NCI-H510A (cell line): ENCODE measurements around the gene PRKACG.

Experiments used
- DNase-seq: peaks from one replicate; lab custom pipeline; 2025; lab: John Stamatoyannopoulos, UW

Gene PRKACG

DNA sequence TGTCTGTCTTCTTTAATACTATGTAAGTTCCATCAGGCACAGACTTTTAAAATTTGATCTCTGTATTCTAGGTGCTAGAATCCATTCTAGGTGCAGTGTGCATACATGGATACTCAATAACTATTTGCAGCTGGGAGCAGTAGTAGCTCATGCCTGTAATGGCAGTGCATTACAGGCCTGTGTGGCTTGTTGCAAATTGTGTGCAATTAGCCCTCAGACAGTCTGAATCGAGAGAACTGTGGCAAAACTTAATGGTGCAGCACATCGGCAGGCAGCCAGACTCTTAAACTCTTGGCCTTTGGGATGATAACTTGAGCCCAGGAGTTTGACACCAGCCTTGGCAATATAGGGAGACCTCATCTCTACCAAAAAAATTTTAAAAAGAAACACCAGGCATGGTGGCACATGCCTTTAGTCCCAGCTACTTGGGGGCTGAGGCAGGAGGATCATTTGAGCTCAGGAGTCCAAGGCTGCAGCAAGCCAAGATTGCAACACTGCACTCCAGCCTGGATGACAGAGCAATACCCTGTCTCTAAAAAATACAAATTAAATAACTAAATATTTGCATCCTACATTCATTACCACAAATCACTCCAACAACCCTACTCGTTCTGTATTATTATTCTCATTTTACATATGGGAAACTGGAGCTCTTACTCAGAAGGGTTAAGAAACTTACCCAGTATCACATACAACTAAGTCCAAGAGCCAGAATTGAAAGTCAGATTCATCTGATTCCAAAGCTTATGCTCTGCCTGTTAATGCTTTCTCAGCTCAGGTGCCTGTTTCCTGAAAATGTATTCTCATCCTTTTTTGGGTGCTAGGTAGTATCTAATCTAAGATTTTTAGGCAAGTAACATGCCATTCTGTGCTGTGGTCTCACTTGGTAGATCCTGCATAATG is 30.1 kb downstream of the PRKACG start:
- no peak for DNase-seq

DNA sequence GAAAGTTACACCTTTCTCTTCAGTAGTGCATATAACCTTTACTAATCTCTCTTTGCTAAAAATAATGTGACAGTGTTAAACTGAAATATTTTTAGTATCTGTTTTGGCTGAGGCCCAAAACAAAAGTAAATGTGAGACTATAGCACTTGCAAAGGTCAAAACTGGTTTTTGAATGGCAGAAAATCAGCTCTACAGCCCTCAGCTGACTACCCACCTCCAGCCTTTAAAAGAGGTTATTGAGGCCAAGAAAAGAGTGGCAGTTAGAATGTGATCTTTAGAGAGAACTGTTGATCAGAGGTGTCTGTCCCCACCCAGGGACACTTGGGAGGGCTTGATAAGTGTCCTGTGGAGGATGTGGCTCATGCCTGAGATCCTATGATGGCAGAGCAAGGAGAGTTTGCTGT is 30.9 kb downstream of the PRKACG start:
- DNase-seq: no peak

DNA sequence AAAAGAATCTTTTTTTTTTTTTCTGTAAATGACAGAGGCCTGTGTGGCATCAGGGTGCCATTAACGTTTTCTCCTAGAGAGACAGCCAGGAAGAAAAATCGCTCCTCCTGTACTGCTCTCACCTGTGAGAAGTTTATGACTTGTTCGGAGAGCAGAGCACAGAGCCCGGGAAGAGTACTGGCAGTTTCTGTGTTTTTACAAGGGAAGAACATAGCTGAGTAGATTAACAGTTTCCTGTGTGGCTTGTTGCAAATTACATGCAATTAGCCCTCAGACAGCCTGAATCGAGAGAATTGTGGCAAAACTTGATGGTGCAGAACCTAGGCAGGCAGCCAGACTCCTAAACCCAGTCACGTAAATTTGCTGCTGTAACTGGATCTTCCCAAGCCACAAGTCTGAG is 32.1 kb downstream of the PRKACG start:
- DNase-seq: no peak

DNA sequence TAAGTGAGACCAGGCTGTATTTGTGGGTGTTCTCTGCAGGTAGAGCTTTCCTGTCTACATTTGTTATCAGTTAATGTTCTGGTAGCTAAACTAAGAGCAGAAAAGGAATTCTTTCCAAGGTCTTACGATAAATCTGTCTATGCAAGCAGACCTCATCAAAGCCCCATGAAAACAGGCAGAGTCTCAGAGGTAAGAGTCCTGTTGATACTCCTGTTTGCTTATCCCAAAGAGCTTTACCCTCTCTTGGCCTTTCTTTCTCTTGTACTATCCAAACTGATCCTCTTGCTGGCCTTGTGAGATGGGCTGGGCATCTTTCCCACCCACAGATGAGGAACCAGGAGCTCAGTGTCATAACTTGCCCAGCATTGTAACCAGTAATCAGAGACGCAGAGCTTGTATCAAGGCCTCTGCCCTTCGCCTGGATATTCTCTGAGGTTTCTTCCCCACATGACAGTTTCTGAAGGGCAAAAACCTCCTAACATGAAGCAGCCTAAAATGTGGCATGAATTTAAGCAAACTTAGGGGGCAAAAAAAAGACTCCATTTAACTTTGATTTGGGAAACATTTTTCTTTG is 33.5 kb downstream of the PRKACG start:
- no peak for DNase-seq

DNA sequence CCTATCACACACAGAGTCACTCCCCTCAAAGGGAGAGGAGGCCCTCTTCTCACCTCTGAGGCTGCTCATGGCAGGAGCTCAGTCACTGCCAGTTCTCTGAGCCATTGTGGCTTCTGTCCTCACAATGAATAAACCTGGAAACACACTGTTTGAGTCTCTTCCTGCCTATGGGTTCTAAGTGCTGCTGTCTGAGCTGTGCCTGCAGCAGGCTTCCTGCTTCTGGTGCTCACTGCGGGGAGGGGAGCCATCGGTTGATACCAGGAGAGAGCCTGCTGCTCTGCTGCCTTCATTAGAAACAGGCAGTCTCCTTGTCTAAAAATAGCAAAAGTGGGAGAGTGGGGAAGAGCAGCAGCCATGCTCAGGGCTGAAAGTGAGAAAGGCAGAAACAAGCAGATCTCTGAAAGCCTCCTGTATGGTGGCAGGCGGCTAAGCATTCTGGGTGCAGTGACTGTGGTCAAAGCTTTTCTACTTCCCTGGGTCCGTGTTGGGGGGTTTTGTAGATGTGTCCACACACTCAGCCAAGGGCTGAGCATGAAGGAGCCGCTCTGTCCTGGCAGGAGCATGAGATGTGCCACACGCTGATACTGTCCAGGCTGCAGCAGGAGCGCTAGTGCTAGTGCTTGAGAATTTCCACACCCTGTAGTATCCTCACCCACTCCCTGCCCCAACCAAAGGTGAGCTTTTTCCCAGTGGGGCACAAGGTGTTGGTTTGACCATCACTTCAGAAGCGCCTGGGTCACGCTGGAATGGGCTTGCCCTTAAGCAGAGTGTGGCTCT is 34.2 kb downstream of the PRKACG start:
- no peak for DNase-seq

DNA sequence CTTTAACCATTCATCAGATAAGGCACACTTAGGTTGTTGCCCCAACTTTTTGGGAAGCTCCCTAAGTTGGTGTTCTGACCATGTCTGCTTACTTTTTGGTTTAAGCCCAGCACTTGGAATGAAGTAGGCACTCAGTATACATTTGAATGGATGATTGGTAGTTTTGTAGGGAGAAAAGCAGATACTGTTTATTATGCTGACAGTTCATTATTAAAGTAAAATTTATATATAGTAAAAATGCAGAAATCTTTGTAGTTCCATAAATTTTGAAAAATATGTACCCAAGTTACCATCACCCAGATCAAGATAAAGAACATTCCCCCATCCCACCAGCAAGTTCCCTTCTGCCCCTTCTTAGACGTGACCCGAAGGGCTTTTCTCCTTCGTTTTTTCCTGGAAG is 35.4 kb downstream of the PRKACG start:
- no peak for DNase-seq

DNA sequence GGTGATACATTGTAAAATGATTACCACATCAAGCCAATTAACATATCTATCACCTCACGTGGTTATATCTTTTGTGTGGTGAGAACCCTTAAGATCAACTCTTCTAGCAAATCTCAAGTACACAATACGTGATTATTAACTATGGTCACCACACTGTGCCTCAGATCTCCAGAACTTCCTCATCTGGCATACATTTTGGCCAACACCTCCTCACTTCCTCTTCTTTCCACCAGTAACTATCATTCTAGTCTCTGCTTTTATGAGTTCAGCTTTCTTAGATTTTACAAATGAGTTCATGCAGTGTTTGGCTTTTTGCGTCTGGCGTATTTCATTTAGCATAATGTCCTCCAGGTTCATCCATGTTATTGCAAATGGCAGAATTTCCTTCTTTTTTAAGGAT is 35.8 kb downstream of the PRKACG start:
- DNase-seq: no peak

DNA sequence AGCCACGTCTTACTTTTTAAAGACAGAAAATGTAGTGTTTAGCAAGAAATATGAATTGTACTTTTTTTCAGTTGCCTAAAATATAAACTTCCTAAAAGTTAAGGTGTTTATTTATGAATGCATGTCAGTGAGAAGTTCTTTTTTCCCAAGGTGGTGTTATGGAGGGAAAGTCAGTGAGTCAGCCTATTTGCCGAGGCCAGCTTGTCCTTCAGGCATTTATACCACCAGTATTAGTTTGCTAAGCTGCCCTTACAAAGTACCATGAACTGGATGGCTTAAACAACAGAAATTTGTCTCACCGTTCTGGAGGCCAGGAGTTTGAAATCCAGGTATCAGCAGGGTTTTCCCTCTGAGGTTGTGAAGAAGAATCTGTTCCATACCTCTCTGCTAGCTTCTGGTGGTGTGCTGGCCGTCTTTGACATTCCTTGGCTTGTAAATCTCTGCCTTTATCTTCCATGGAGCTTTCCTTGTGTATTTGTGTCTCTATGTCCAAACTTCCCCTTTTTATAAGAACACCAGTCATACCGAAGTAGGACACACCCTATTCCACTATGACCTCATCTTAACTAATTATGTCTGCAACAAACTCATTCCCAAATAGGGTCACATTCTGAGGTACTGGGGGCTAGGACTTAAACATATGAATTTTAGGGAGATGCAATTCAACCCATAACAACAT is 38.4 kb downstream of the PRKACG start:
- DNase-seq: no peak

DNA sequence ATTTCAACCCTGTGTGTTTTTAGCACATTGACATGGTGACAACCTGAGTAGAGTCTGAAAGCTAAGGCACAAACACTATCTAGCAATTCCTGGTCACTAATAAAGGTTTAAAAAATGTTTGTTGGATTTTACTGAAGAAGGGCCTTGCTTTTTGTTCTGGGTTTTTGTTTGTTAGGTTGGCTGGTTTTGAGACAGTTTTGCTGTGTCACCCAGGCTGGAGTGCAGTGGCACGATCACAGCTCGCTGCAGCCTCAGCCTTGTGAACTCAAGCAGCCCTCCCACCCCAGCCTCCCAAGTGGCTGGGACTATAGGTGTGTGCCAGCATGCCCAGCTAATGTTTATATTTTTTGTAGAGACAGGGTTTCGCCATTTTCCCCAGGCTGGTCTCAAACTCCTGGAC is 39.0 kb downstream of the PRKACG start:
- no peak for DNase-seq

DNA sequence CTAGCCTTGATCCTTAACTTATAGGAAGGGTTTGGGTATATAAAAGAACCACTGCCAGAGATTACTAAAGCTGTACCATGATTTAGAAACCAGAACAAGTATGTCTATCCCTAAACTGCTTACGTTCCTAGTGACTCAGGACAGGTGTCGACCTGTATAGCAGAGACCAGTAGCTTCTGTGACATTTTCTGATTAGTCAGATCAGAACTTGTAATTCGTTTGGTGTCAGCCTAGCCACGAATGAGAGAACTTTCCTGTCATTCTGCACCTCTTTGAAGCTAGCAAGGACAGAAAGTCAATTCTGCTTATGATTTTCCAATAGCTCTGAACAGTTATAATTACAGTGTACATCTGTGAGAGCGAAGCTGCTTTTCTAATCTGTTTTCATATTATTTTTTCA is 39.5 kb downstream of the PRKACG start:
- DNase-seq: no peak

DNA sequence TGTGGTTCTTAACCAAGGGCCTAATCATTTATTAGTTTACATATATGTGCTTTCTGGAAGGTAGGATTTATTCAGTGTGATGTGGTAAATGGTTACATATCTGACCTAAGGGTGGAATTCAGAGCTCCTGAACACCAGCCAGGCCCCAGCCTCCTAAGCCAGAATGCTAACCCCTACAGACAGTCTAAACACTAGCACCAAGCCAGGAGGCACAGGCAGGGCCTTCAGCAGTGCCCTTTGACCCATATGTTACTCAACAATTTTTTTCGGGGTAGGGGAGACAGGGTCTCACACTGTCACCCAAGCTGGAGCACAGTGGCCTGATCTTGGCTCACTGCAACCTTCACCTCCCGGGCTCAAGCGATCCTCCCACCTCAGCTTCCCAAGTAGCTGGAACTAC is 40.3 kb downstream of the PRKACG start:
- no peak for DNase-seq

DNA sequence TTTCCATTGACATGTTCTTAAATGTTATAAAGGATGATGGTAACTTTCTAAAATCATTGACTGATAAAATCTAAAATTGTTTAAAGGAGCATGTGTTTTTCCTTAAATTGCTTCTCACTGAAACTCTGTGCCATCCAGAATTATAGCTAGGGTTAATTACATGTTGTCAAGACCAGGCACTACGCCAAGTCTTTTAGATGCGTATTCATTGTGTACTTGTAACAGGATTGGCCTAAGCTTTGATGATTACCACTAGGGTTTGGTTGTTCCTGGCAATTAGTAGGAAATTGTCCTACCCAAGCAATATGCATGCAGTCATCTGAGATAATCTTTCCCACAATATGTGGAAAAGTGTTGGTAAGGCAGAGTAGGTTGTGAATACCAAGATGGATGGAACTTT is 43.8 kb downstream of the PRKACG start:
- DNase-seq: no peak

DNA sequence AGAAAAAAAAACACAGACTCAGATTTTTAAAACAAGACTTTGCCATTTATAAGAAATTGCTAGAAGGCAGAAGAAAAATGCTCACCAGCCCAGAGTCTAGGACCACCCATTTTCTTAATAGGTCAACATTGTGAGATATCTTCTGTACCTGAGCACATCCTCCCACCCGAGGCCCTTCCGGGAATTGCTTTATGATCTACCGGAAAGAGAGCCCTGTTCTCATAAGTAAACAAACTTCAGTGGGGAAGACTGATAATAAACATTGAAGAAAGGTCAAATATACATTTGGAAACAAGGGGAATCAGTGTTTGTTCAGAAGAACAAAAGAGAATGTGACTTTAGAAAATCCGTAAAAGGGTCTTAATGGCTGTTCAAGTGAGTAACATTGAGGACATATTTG is 44.4 kb downstream of the PRKACG start:
- no peak for DNase-seq

DNA sequence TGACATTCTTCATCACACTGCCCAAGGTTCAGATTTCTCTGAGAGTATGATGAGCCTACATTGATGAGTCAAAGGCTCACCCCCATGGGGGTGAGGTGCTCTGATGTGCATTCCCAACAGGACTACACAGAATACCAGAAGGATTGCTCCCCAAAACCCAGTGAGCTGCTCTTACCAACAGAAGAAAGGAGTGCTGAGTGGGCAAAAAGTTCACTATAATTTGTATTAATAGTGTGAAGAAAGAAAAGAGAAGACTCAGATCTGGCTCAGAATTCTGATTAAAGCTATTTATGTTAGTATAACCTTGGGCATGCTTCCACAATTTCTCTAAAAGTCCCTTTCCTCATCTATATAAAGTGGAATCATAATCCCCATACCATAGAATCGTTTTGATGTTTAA is 46.1 kb downstream of the PRKACG start:
- DNase-seq: no peak

DNA sequence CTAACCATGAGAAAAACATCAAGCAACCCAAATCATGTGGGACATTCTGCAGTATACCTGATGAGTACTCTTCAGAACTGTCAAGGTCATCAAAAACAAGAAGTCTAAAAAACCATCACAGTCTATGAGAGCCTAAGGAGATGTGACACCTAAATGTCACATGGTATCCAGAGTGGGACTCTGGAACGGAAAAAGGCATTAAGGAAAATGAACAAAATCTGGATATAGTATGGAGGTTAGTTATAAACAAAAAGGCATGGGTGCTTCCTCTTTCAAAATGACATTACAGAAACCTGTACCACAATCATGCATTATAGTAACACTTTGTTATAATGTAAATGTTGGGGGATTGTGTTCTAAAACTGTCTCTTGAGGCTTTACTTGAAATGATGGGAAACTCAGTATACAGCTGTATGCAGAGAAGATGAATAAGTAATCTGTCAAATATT is 47.4 kb downstream of the PRKACG start:
- DNase-seq: no peak

DNA sequence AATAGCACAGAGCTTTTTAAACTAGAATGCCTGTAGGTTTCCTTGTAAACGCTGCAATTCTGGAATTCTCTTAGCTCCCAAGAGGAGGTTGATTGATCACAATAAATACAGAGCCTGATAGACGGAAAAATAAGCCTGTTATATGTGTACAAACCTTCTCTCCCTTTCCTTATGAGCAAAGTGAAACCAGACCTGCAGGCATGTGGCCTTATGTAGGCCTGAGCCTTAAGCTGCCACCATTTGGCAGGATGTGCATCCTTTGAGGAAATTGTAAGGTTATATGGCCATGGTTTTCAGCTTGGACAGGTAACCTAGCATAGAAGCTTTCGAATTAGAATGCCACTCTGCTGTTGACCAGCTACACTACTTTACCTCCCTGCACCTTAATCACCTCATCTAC is 49.1 kb downstream of the PRKACG start:
- DNase-seq: no peak

DNA sequence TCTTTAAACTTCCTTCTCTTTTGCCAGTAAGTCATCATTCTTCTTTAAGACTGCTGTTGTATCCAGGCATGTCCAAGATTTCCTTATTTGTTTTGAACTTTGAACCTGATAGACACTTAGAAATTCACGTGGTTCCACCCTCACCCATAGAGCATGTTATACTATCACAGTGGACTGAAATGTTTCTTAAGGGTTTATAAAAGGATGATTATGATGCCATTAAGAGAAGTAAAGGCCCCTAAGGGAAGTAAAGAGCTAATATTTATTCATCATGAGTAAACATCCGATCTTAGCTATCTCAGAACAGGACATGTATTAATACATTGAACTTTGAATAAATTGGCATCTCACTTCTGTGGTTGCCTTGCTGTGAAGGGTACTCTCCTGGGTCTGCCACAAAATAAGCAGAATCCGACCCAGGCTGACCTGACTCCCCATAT is 49.8 kb downstream of the PRKACG start:
- DNase-seq: no peak

DNA sequence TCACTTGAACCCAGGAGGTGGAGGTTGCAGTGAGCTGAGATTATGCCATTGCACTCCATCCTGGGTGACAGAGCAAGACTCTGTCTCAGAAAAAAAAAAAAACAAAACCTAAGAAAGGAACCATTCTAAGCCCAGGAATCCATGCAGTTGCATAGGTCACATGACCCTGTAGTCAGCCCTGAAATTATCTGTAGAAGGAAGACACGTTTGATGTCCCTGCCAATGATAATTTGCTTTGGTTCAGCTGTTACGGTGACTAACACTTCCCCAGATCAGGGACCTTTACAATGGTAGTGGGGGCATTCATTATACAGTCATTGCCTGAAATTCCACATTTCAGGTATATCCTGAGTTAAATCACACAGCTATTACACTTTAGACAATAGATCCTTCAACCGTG is 50.5 kb downstream of the PRKACG start:
- DNase-seq: no peak
